ENCODE results near the gene NUDT1.
"Not testable (repeated sequence)": the region's sequence is repeated elsewhere in the genome, so short reads cannot be mapped to it uniquely, and the experiment has no call there.

The NUDT1 gene

GRCh38 chr7:2266911-2267310 is 24.9 kb downstream of the NUDT1 start:
- POLR2A ChIA-PET, result no interaction called here
- H3K4me3 ChIP-seq (ENCODE audit: low read depth, low read length), result no peak overlapping the region
- CTCF ChIA-PET, result interaction anchor here (1.3 kb wide), 1 partner anchor 18 kb away, joined by 5 read pairs; no protein-coding TSS in a partner anchor
- no peak for TF ChIP-seq CTCF (IDR thresholded peaks at IDR 0.05; ENCODE audit: insufficient read depth, low read length, missing control alignments)
- no peak for DNase-seq (ENCODE audit: low read depth, low spot score)

- POLR2A ChIA-PET; CTCF ChIA-PET; H3K4me3 ChIP-seq (ENCODE audit: low read depth, low read length); DNase-seq (ENCODE audit: low read depth, low spot score): not testable (repeated sequence)
These were observed 27.3 kb downstream of the NUDT1 start for GRCh38 chr7:2269089-2269990.

GRCh38 chr7:2269991-2270460 is 28.0 kb downstream of the NUDT1 start:
- ChIA-PET POLR2A (no interaction called here), CTCF (no interaction called here)
- no peak overlapping the region for H3K4me3 ChIP-seq (ENCODE audit: low read depth, low read length)
- no peak for DNase-seq (ENCODE audit: low read depth, low spot score)
- no peak for TF ChIP-seq CTCF (IDR thresholded peaks at IDR 0.05; ENCODE audit: insufficient read depth, low read length, missing control alignments)

GRCh38 chr7:2270495-2270894 is 28.5 kb downstream of the NUDT1 start:
- ChIA-PET POLR2A (interaction anchor here (0.6 kb wide), 1 partner anchor 20 kb away, joined by 3 read pairs; no protein-coding TSS in a partner anchor), CTCF (no interaction called here)
- DNase-seq (ENCODE audit: low read depth, low spot score), result no peak
- no peak for TF ChIP-seq CTCF (IDR thresholded peaks at IDR 0.05; ENCODE audit: insufficient read depth, low read length, missing control alignments)
- H3K4me3 ChIP-seq (ENCODE audit: low read depth, low read length), result no peak overlapping the region

GRCh38 chr7:2271273-2272026 is 29.4 kb downstream of the NUDT1 start:
- ChIA-PET CTCF (no interaction called here), POLR2A (no interaction called here)
- no peak overlapping the region for H3K4me3 ChIP-seq (ENCODE audit: low read depth, low read length)
- no peak for DNase-seq (ENCODE audit: low read depth, low spot score)
- TF ChIP-seq CTCF (IDR thresholded peaks at IDR 0.05; ENCODE audit: insufficient read depth, low read length, missing control alignments), result no peak

GRCh38 chr7:2272031-2272430 is 30.0 kb downstream of the NUDT1 start:
- CTCF ChIA-PET, result no interaction called here
- no peak overlapping the region for H3K4me3 ChIP-seq (ENCODE audit: low read depth, low read length)
- no peak for TF ChIP-seq CTCF (IDR thresholded peaks at IDR 0.05; ENCODE audit: insufficient read depth, low read length, missing control alignments)
- no peak for DNase-seq (ENCODE audit: low read depth, low spot score)
- POLR2A ChIA-PET, result no interaction called here

All from AG04449 (cell line).